GM13977 (cell line): ENCODE measurements around the gene TMEM181.

Experiments used
- DNase-seq: peaks from one replicate; pipeline ENCODE4 v3.0.0; 2012; ENCODE audit warnings: low spot score
- in situ Hi-C: fragments of 300-500 bp; cut with MboI; formaldehyde crosslinking; loops from one replicate; pipeline ENCODE4 v1.12.0; 2022; ENCODE audit warnings: low sequenced_read_pairs, low pct_unique_long_range_greater_than_20kb, mixed read lengths, inconsistent platforms; ENCODE audit not compliant: unreplicated experiment
- TF ChIP-seq, protein P1 (sequence below): IDR thresholded peaks from 2 replicates; pipeline ENCODE4 v1.5.1; 2012; ENCODE audit warnings: mild to moderate bottlenecking, control low read depth; ENCODE audit not compliant: insufficient read depth; ENCODE audit errors: extremely low read depth, missing control alignments

The TMEM181 gene

DNA sequence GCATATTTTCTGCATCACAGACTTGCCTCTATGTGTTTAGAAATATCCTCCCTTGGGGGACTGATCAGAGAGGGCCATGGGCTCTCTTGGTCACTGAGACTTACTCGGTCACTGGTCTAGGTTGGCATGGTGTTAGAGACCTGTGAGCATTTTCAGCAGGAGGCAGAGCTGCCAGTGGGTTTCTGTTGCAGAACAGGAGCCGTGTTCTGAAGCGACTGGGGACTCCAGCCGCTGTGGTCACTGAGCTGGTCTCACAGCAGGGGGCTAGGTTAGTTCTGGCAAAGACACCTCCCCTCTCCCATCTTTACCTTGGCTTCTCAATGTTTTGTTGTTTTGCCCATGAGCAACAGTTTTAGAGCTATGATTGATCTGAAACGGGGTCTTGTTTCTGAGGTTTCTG is 8.7 kb downstream of the TMEM181 start:
- in situ Hi-C loops = no loop called here
- TF ChIP-seq, protein P1, sequence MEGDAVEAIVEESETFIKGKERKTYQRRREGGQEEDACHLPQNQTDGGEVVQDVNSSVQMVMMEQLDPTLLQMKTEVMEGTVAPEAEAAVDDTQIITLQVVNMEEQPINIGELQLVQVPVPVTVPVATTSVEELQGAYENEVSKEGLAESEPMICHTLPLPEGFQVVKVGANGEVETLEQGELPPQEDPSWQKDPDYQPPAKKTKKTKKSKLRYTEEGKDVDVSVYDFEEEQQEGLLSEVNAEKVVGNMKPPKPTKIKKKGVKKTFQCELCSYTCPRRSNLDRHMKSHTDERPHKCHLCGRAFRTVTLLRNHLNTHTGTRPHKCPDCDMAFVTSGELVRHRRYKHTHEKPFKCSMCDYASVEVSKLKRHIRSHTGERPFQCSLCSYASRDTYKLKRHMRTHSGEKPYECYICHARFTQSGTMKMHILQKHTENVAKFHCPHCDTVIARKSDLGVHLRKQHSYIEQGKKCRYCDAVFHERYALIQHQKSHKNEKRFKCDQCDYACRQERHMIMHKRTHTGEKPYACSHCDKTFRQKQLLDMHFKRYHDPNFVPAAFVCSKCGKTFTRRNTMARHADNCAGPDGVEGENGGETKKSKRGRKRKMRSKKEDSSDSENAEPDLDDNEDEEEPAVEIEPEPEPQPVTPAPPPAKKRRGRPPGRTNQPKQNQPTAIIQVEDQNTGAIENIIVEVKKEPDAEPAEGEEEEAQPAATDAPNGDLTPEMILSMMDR = no peak
- DNase-seq = no peak

DNA sequence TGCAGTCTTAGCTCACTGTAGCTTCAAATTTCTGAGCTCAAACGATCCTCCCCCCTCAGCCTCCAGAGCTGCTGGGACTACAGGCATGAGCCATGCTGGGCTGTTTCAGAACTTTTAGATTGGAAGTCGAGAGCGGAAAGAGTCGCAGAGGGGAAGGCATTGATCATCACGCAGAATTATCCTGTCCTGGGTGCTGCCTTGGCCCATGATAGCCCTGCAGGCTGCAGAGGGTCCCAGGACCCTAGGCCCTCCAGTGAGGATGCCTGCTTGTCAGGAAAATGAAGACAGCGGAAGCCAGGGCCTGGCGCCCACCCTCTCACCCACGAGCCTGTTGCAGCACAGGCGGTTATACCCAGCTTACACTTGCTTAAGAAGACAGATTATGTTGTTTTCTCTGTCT is 9.1 kb downstream of the TMEM181 start:
- DNase-seq = no peak
- TF ChIP-seq, protein P1 = no peak
- in situ Hi-C loops = no loop called here

DNA sequence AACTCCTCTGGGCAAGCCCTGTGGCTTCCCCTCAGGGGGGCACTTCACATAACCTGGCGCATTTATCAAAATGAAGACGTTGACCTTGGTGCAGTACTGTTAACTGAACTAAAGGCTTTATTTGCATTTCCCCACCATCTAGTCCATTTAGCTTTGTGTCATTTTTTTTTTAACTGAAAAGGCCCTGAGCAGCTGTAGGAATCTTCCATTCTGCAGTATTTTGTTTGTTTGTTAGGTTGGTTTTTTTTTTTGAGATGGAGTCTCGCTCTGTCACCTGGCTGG is 10.7 kb downstream of the TMEM181 start:
- no peak for DNase-seq
- in situ Hi-C loops = no loop called here
- TF ChIP-seq, protein P1 = no peak

DNA sequence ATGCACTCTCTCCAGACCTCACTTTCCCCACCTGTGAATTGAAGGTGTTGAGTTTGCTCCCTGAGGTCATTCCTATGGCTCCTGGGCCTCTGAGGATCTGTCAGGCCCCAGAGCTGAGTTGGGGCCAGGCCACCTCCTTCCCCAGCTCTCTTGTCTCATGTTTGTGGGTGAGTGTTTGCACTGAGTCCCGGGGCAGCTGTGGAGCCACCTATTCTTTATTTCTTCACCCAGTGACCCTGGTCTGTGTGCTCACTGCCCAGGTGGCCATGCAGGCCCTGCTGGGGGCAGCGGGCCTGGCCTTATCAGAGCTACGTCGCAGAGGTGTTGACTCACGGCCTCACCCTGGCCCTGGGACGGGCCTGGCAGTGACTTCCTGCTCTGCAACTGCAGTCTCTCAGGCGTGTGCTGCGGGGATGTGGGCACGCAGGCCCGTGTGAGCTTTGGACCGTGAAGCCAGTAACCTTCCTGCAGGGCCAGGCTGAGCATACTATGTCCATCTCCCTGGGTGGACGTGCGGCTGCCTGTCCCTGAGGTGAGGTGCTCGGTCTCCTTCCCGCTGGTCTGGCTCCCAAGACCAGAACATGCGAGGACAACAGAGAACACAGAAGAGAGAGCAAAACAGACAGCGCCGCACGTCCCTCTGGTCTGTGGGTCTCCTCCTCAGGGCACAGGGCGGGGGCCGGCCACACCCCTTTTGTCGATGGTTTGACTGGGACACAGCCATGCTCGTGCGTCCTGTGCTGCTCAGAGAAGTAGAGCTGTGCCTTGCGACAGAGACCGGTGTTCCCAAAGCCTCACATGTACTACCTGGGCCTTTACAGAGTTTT is 12.1 kb downstream of the TMEM181 start:
- TF ChIP-seq, protein P1 = no peak
- DNase-seq = no peak
- in situ Hi-C loops = no loop called here

DNA sequence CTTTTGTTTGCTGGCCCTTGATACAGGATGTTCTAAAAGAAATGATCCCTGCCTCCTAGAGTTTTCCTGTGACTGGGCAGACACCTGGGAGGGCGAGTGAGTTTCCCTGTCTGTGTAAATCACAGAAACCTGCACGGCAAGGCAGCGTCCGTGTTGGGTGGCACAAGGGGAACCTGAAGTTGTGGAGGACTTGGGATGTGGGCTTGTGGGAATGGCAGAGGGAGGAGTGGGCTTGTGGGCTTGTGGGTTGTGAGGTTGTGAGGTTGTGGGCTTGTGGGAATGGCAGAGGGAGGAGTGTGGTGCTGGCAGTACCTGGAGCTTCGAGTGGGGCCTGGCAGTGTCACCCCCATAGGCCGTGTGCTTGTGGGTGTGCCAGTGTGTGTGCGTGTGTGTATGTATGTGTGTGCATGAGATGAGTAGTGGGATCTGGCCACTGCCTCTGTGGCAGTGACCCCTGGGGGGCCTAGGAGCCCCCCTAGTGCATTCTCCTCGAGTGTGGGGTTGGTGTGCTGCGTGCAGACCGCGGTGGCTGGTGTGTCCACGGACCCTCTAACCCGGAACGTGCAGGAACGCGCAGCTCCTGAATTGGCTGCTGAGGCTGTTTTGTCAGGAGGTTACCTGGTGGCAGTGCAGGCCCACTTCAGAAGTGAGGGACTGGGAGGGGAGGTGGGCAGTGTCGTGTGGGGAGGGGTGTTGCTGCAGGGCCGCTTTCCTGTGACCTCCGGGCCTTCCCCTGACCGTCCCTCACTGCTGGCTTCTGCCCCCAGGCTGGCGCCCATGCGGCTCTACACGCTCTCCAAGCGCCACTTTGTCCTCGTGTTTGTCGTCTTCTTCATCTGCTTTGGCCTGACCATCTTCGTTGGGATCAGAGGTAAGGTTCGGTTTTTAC is 13.0 kb downstream of the TMEM181 start:
- TF ChIP-seq, protein P1 = no peak
- no peak for DNase-seq
- in situ Hi-C loops = no loop called here

DNA sequence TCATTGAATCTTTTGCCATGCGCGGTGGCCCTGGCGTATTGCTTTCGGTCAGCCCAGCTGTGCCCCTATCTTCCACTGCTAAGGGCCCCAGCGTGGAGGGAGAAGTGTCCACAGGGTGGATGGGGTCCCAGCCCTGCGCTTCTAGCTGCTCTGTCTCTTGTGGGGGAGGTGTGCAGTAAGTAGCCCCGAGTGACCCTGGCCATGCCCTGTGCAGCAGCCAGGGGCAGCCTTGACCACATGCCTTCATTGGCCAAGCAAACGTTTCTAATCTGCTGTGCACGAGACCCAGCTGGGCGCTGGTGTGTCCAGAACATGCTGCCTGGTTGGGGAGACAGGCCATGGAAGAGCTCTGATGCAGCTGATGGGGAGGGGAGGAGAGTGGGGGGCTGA is 13.6 kb downstream of the TMEM181 start:
- in situ Hi-C loops = no loop called here
- TF ChIP-seq, protein P1 = no peak

More for the DNA sequence above, 13.6 kb downstream of the TMEM181 start:
- no peak for DNase-seq
